ENCODE data around the gene ZNF93. TPM values are rescaled to one million over a fixed set of nuclear protein-coding genes. Genes with fewer than 3 reads are reported as not detected.
"Not testable (repeated sequence)": the region's sequence is repeated elsewhere in the genome, so short reads cannot be mapped to it uniquely, and the experiment has no call there.

Gene ZNF93
- polyA plus RNA-seq, 1 donor: 6.8 TPM

GRCh38 chr19:19877724-19878123 is 23.0 kb upstream of the ZNF93 start:
- no peaks in the 10 kb centered on the region for H3K4me1 ChIP-seq (ENCODE audit: control insufficient read depth, insufficient read depth, low read length)
- peaks cover 30% of the 10 kb centered on the region for H3K36me3 ChIP-seq (ENCODE audit: control insufficient read depth, insufficient read depth, low read length)
- peaks cover 26% of the 10 kb centered on the region for H3K9me3 ChIP-seq (ENCODE audit: control insufficient read depth, low read depth, low read length)
- no peak overlapping the region for H3K27ac ChIP-seq (ENCODE audit: low read length)
- H3K27me3 ChIP-seq (ENCODE audit: control insufficient read depth, insufficient read depth, low read length): no peaks in the 10 kb centered on the region
- no peak for DNase-seq
- H3K4me3 ChIP-seq (ENCODE audit: low read length): no peak overlapping the region
- 100% methylated on average over 1 of the region's 4 CpGs for WGBS (ENCODE audit: insufficient coverage, low lambda C conversion rate)

GRCh38 chr19:19884583-19884982 is 16.2 kb upstream of the ZNF93 start:
- Histone ChIP-seq H3K27me3 (ENCODE audit: control insufficient read depth, insufficient read depth, low read length) (no peaks in the 10 kb centered on the region), H3K9me3 (ENCODE audit: control insufficient read depth, low read depth, low read length) (peaks cover 34% of the 10 kb centered on the region), H3K27ac (ENCODE audit: low read length) (no peak overlapping the region), H3K36me3 (ENCODE audit: control insufficient read depth, insufficient read depth, low read length) (peaks cover 39% of the 10 kb centered on the region), H3K4me1 (ENCODE audit: control insufficient read depth, insufficient read depth, low read length) (no peaks in the 10 kb centered on the region), H3K4me3 (ENCODE audit: low read length) (no peak overlapping the region)
- WGBS (ENCODE audit: insufficient coverage, low lambda C conversion rate): no CpG with 5 or more reads among the region's 1 CpG
- no peak for DNase-seq

GRCh38 chr19:19892055-19892941 is 8.4 kb upstream of the ZNF93 start:
- not testable (repeated sequence) for H3K27me3 ChIP-seq (ENCODE audit: control insufficient read depth, insufficient read depth, low read length); H3K4me3 ChIP-seq (ENCODE audit: low read length)
- no CpG with 5 or more reads among the region's 3 CpGs for WGBS (ENCODE audit: insufficient coverage, low lambda C conversion rate)

GRCh38 chr19:19900139-19900728 is 512 bp upstream of the ZNF93 start:
- H3K9me3 ChIP-seq (ENCODE audit: control insufficient read depth, low read depth, low read length): peaks cover 7% of the 10 kb centered on the region
- H3K27ac ChIP-seq (ENCODE audit: low read length): peak overlapping the region; percentile 91
- no peaks in the 10 kb centered on the region for H3K4me1 ChIP-seq (ENCODE audit: control insufficient read depth, insufficient read depth, low read length)
- 0% methylated on average over 2 of the region's 9 CpGs for WGBS (ENCODE audit: insufficient coverage, low lambda C conversion rate)
- H3K4me3 ChIP-seq (ENCODE audit: low read length): peak overlapping the region; percentile 76
- no peaks in the 10 kb centered on the region for H3K36me3 ChIP-seq (ENCODE audit: control insufficient read depth, insufficient read depth, low read length)
- no peaks in the 10 kb centered on the region for H3K27me3 ChIP-seq (ENCODE audit: control insufficient read depth, insufficient read depth, low read length)
- peak in 1 of 2 donors; percentile 12 for DNase-seq

More at GRCh38 chr19:19892055-19892941, 8.4 kb upstream of the ZNF93 start:
- H3K27ac ChIP-seq (ENCODE audit: low read length); DNase-seq; H3K4me1 ChIP-seq (ENCODE audit: control insufficient read depth, insufficient read depth, low read length): not testable (repeated sequence)
- peaks cover 35% of the 10 kb centered on the region for H3K9me3 ChIP-seq (ENCODE audit: control insufficient read depth, low read depth, low read length)
- H3K36me3 ChIP-seq (ENCODE audit: control insufficient read depth, insufficient read depth, low read length): peaks cover 17% of the 10 kb centered on the region

GRCh38 chr19:19907551-19907950 is 6.8 kb downstream of the ZNF93 start:
- not testable (repeated sequence) for H3K9me3 ChIP-seq (ENCODE audit: control insufficient read depth, low read depth, low read length); H3K27me3 ChIP-seq (ENCODE audit: control insufficient read depth, insufficient read depth, low read length); H3K4me1 ChIP-seq (ENCODE audit: control insufficient read depth, insufficient read depth, low read length); H3K4me3 ChIP-seq (ENCODE audit: low read length); H3K27ac ChIP-seq (ENCODE audit: low read length); H3K36me3 ChIP-seq (ENCODE audit: control insufficient read depth, insufficient read depth, low read length); DNase-seq
- no CpG with 5 or more reads among the region's 3 CpGs for WGBS (ENCODE audit: insufficient coverage, low lambda C conversion rate)

GRCh38 chr19:19909654-19910053 is 8.9 kb downstream of the ZNF93 start:
- no CpG with 5 or more reads among the region's 2 CpGs for WGBS (ENCODE audit: insufficient coverage, low lambda C conversion rate)
- Histone ChIP-seq H3K9me3 (ENCODE audit: control insufficient read depth, low read depth, low read length) (no peaks in the 10 kb centered on the region), H3K27me3 (ENCODE audit: control insufficient read depth, insufficient read depth, low read length) (no peaks in the 10 kb centered on the region), H3K4me1 (ENCODE audit: control insufficient read depth, insufficient read depth, low read length) (no peaks in the 10 kb centered on the region), H3K27ac (ENCODE audit: low read length) (no peak overlapping the region), H3K36me3 (ENCODE audit: control insufficient read depth, insufficient read depth, low read length) (peaks cover 2% of the 10 kb centered on the region), H3K4me3 (ENCODE audit: low read length) (no peak overlapping the region)
- no peak for DNase-seq

GRCh38 chr19:19911150-19911549 is 10.4 kb downstream of the ZNF93 start:
- H3K9me3 ChIP-seq (ENCODE audit: control insufficient read depth, low read depth, low read length): peaks cover 3% of the 10 kb centered on the region
- WGBS (ENCODE audit: insufficient coverage, low lambda C conversion rate): no CpG with 5 or more reads among the region's 1 CpG

GRCh38 chr19:19914596-19914995 is 13.8 kb downstream of the ZNF93 start:
- Histone ChIP-seq H3K27me3 (ENCODE audit: control insufficient read depth, insufficient read depth, low read length) (no peaks in the 10 kb centered on the region), H3K27ac (ENCODE audit: low read length) (no peak overlapping the region), H3K4me1 (ENCODE audit: control insufficient read depth, insufficient read depth, low read length) (no peaks in the 10 kb centered on the region), H3K9me3 (ENCODE audit: control insufficient read depth, low read depth, low read length) (peaks cover 6% of the 10 kb centered on the region), H3K36me3 (ENCODE audit: control insufficient read depth, insufficient read depth, low read length) (peaks cover 6% of the 10 kb centered on the region), H3K4me3 (ENCODE audit: low read length) (no peak overlapping the region)
- 85% methylated on average over 2 of the region's 3 CpGs for WGBS (ENCODE audit: insufficient coverage, low lambda C conversion rate)
- DNase-seq: no peak

More at GRCh38 chr19:19911150-19911549, 10.4 kb downstream of the ZNF93 start:
- Histone ChIP-seq H3K27me3 (ENCODE audit: control insufficient read depth, insufficient read depth, low read length) (no peaks in the 10 kb centered on the region), H3K4me1 (ENCODE audit: control insufficient read depth, insufficient read depth, low read length) (no peaks in the 10 kb centered on the region), H3K4me3 (ENCODE audit: low read length) (no peak overlapping the region), H3K27ac (ENCODE audit: low read length) (no peak overlapping the region), H3K36me3 (ENCODE audit: control insufficient read depth, insufficient read depth, low read length) (peaks cover 2% of the 10 kb centered on the region)
- no peak for DNase-seq

- DNase-seq; H3K27me3 ChIP-seq (ENCODE audit: control insufficient read depth, insufficient read depth, low read length); H3K4me1 ChIP-seq (ENCODE audit: control insufficient read depth, insufficient read depth, low read length); H3K27ac ChIP-seq (ENCODE audit: low read length); H3K4me3 ChIP-seq (ENCODE audit: low read length): not testable (repeated sequence)
- Histone ChIP-seq H3K9me3 (ENCODE audit: control insufficient read depth, low read depth, low read length) (peaks cover 29% of the 10 kb centered on the region), H3K36me3 (ENCODE audit: control insufficient read depth, insufficient read depth, low read length) (peaks cover 32% of the 10 kb centered on the region)
- 75% methylated on average over 1 of the region's 7 CpGs for WGBS (ENCODE audit: insufficient coverage, low lambda C conversion rate)
Observed at GRCh38 chr19:19930417-19930816, 29.7 kb downstream of the ZNF93 start.

- 100% methylated on average over 1 of the region's 3 CpGs for WGBS (ENCODE audit: insufficient coverage, low lambda C conversion rate)
- peaks cover 33% of the 10 kb centered on the region for H3K9me3 ChIP-seq (ENCODE audit: control insufficient read depth, low read depth, low read length)
- peaks cover 17% of the 10 kb centered on the region for H3K36me3 ChIP-seq (ENCODE audit: control insufficient read depth, insufficient read depth, low read length)
Observed at GRCh38 chr19:19933432-19934314, 32.9 kb downstream of the ZNF93 start.

More at GRCh38 chr19:19933432-19934314, 32.9 kb downstream of the ZNF93 start:
- H3K4me3 ChIP-seq (ENCODE audit: low read length); H3K27me3 ChIP-seq (ENCODE audit: control insufficient read depth, insufficient read depth, low read length); DNase-seq; H3K27ac ChIP-seq (ENCODE audit: low read length); H3K4me1 ChIP-seq (ENCODE audit: control insufficient read depth, insufficient read depth, low read length): not testable (repeated sequence)
